ENCODE data around the gene RAB11FIP3. TPM values are rescaled to one million over a fixed set of nuclear protein-coding genes. Genes with fewer than 3 reads are reported as not detected.
A peak's percentile ranks its signal among the peaks of the same experiment; 100 is the strongest.

The RAB11FIP3 gene
- total and polyA plus RNA-seq, 2 of the 13 experiments (the other 11 are each of a cell fraction or from before 2014, with no cell fraction given): 34.3 to 57.6 TPM

DNA sequence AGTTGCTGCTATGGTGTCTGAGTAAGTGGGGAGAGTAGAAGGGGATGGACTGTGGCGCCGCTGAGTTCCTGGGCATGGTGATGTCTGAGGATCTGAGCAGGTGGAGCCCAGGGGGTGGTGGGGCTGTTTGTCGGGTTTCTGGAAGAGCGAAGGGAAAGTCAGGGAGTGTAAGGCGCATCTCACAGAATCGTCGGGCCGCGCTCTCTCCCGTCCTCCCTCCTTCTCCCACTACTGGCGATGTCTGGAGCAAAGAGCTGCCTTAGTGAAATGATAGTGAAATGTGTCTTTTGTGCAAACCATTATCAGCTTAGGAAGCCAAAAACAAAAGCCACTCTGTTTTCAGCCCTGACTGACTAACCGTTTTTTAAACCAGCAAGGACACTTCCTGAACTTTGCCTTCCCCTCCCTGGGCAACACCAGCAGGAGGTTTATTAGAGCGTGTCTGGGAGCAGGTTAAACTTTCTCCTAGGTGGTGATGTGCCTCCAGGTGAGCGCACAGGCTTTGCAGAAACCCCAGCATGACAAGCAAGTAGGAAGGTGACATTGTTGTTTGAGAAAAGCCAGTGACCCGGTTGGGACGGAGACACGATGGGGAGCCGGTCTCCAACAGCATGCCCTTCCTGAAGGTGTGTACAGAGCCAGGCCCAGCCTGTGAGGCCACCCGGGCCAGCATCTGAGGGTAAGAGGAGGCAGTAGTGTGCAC lies 49.1 kb downstream of the RAB11FIP3 start (continued):
- TF ChIP-seq, protein P1, sequence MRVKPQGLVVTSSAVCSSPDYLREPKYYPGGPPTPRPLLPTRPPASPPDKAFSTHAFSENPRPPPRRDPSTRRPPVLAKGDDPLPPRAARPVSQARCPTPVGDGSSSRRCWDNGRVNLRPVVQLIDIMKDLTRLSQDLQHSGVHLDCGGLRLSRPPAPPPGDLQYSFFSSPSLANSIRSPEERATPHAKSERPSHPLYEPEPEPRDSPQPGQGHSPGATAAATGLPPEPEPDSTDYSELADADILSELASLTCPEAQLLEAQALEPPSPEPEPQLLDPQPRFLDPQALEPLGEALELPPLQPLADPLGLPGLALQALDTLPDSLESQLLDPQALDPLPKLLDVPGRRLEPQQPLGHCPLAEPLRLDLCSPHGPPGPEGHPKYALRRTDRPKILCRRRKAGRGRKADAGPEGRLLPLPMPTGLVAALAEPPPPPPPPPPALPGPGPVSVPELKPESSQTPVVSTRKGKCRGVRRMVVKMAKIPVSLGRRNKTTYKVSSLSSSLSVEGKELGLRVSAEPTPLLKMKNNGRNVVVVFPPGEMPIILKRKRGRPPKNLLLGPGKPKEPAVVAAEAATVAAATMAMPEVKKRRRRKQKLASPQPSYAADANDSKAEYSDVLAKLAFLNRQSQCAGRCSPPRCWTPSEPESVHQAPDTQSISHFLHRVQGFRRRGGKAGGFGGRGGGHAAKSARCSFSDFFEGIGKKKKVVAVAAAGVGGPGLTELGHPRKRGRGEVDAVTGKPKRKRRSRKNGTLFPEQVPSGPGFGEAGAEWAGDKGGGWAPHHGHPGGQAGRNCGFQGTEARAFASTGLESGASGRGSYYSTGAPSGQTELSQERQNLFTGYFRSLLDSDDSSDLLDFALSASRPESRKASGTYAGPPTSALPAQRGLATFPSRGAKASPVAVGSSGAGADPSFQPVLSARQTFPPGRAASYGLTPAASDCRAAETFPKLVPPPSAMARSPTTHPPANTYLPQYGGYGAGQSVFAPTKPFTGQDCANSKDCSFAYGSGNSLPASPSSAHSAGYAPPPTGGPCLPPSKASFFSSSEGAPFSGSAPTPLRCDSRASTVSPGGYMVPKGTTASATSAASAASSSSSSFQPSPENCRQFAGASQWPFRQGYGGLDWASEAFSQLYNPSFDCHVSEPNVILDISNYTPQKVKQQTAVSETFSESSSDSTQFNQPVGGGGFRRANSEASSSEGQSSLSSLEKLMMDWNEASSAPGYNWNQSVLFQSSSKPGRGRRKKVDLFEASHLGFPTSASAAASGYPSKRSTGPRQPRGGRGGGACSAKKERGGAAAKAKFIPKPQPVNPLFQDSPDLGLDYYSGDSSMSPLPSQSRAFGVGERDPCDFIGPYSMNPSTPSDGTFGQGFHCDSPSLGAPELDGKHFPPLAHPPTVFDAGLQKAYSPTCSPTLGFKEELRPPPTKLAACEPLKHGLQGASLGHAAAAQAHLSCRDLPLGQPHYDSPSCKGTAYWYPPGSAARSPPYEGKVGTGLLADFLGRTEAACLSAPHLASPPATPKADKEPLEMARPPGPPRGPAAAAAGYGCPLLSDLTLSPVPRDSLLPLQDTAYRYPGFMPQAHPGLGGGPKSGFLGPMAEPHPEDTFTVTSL (CRISPR knock-in tag; IDR thresholded peaks at IDR 0.05; ENCODE audit: borderline replicate concordance): no peak
- TF ChIP-seq, protein P2, sequence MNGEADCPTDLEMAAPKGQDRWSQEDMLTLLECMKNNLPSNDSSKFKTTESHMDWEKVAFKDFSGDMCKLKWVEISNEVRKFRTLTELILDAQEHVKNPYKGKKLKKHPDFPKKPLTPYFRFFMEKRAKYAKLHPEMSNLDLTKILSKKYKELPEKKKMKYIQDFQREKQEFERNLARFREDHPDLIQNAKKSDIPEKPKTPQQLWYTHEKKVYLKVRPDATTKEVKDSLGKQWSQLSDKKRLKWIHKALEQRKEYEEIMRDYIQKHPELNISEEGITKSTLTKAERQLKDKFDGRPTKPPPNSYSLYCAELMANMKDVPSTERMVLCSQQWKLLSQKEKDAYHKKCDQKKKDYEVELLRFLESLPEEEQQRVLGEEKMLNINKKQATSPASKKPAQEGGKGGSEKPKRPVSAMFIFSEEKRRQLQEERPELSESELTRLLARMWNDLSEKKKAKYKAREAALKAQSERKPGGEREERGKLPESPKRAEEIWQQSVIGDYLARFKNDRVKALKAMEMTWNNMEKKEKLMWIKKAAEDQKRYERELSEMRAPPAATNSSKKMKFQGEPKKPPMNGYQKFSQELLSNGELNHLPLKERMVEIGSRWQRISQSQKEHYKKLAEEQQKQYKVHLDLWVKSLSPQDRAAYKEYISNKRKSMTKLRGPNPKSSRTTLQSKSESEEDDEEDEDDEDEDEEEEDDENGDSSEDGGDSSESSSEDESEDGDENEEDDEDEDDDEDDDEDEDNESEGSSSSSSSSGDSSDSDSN (CRISPR knock-in tag; IDR thresholded peaks at IDR 0.05): no peak
- TF ChIP-seq SOX5 (CRISPR knock-in tag; IDR thresholded peaks at IDR 0.05; ENCODE audit: borderline replicate concordance) (no peak), ARNT (IDR thresholded peaks at IDR 0.05) (no peak), JUN (CRISPR knock-in tag; IDR thresholded peaks at IDR 0.05) (no peak), CBX2 (IDR thresholded peaks at IDR 0.05; ENCODE audit: low read depth, low read length) (no peak), CBX2 (CRISPR knock-in tag; IDR thresholded peaks at IDR 0.05; ENCODE audit: low read depth) (no peak), ZNF224 (CRISPR knock-in tag; IDR thresholded peaks at IDR 0.05) (no peak), ZNF775 (CRISPR knock-in tag; IDR thresholded peaks at IDR 0.05; ENCODE audit: borderline replicate concordance) (no peak), ZNF629 (CRISPR knock-in tag; conservative IDR thresholded peaks at IDR 0.05) (0 out of 2 replicates have a peak, but pooled peaks have one; percentile 26)
- TF ChIP-seq, protein P3, sequence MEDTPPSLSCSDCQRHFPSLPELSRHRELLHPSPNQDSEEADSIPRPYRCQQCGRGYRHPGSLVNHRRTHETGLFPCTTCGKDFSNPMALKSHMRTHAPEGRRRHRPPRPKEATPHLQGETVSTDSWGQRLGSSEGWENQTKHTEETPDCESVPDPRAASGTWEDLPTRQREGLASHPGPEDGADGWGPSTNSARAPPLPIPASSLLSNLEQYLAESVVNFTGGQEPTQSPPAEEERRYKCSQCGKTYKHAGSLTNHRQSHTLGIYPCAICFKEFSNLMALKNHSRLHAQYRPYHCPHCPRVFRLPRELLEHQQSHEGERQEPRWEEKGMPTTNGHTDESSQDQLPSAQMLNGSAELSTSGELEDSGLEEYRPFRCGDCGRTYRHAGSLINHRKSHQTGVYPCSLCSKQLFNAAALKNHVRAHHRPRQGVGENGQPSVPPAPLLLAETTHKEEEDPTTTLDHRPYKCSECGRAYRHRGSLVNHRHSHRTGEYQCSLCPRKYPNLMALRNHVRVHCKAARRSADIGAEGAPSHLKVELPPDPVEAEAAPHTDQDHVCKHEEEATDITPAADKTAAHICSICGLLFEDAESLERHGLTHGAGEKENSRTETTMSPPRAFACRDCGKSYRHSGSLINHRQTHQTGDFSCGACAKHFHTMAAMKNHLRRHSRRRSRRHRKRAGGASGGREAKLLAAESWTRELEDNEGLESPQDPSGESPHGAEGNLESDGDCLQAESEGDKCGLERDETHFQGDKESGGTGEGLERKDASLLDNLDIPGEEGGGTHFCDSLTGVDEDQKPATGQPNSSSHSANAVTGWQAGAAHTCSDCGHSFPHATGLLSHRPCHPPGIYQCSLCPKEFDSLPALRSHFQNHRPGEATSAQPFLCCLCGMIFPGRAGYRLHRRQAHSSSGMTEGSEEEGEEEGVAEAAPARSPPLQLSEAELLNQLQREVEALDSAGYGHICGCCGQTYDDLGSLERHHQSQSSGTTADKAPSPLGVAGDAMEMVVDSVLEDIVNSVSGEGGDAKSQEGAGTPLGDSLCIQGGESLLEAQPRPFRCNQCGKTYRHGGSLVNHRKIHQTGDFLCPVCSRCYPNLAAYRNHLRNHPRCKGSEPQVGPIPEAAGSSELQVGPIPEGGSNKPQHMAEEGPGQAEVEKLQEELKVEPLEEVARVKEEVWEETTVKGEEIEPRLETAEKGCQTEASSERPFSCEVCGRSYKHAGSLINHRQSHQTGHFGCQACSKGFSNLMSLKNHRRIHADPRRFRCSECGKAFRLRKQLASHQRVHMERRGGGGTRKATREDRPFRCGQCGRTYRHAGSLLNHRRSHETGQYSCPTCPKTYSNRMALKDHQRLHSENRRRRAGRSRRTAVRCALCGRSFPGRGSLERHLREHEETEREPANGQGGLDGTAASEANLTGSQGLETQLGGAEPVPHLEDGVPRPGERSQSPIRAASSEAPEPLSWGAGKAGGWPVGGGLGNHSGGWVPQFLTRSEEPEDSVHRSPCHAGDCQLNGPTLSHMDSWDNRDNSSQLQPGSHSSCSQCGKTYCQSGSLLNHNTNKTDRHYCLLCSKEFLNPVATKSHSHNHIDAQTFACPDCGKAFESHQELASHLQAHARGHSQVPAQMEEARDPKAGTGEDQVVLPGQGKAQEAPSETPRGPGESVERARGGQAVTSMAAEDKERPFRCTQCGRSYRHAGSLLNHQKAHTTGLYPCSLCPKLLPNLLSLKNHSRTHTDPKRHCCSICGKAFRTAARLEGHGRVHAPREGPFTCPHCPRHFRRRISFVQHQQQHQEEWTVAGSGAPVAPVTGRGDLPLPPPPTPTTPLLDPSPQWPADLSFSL (CRISPR knock-in tag; IDR thresholded peaks at IDR 0.05): no peak
